GM12878 (cell line): Measurements from ENCODE around the gene WWC2. TPM values are rescaled to one million over a fixed set of nuclear protein-coding genes. Genes with fewer than 3 reads are reported as not detected.

Experiments
- CEBPZ ChIP-seq: fragments of 150-350 bp; IDR thresholded peaks from 2 replicates; pipeline ENCODE4 v1.6.1; 2016; ENCODE audit warnings: low read depth, low read length
- ELK1 ChIP-seq: IDR thresholded peaks from 2 replicates; pipeline ENCODE4 v1.6.1; 2012; ENCODE audit warnings: low read depth, low read length, improper control_type of control experiment
- FOXK2 ChIP-seq: fragments of 450-650 bp; IDR thresholded peaks from 2 replicates; pipeline ENCODE4 v1.6.1; 2017; ENCODE audit warnings: mild to moderate bottlenecking, moderate library complexity
- NFXL1 ChIP-seq: fragments of 450-650 bp; IDR thresholded peaks from 2 replicates; pipeline ENCODE4 v1.6.1; 2017; ENCODE audit warnings: antibody characterized with exemption, mild to moderate bottlenecking, borderline replicate concordance
- PRDM15 ChIP-seq: fragments of 450-650 bp; formaldehyde crosslinking; IDR thresholded peaks from 2 replicates; pipeline ENCODE4 v1.4.0; 2020; ENCODE audit warnings: mild to moderate bottlenecking, moderate library complexity
- RELA ChIP-seq: fragments of 450-650 bp; IDR thresholded peaks from 2 replicates; pipeline ENCODE4 v1.8.0; 2014; ENCODE audit warnings: borderline replicate concordance; ENCODE audit not compliant: partially characterized antibody
- SIN3A ChIP-seq: IDR thresholded peaks from 2 replicates; pipeline ENCODE4 v1.6.1; 2012; ENCODE audit warnings: low read depth, low read length, improper control_type of control experiment
- ZBTB40 ChIP-seq: fragments of 450-650 bp; IDR thresholded peaks from 2 replicates; pipeline ENCODE4 v1.6.1; 2016; ENCODE audit warnings: mild to moderate bottlenecking, moderate library complexity, borderline replicate concordance
- polyA plus RNA-seq, 11 experiments: library from polyadenylated mRNA; depleted of rRNA in 4 of 11; unstranded in 6 of 11; stranded (reverse) in 5 of 11; fragments of >200 nt; fragmentation: Nextera tagmentation in 4 of 11; fragmentation: Illumina TruSeq in 1 of 11; extraction: Ambion mirVana in 4 of 11; extraction: Trizol in 1 of 11; gene quantifications; 1 replicate in 1 of 11; 2 replicates in 10 of 11; pipeline versions ENCODE4 v1.2.1 to v1.2.3, GENCODE V29; 2011 to 2016; ENCODE audit warnings: inconsistent platforms in 2 of 11, missing spikeins in 2 of 11, low read depth in 1 of 11
- total RNA-seq, 4 experiments: library from RNA; depleted of rRNA in 3 of 4; stranded (reverse); fragments of >200 nt in 3 of 4; fragmentation: Illumina TruSeq in 1 of 4; extraction: Trizol in 1 of 4; gene quantifications; 2 replicates each; pipeline versions ENCODE4 v1.2.1 to v1.2.3, GENCODE V29; 2013 to 2021

WWC2 gene
- total and polyA plus RNA-seq, 10 of the 15 experiments (the other 5 are each of a cell fraction or from before 2014, with no cell fraction given) = 0.02 to 0.72 (median 0.06) TPM; not detected in 3

- no peak for TF ChIP-seq ELK1
- TF ChIP-seq PRDM15 (CRISPR knock-in tag) = no peak
- TF ChIP-seq SIN3A = no peak
- TF ChIP-seq FOXK2 = no peak
- no peak for TF ChIP-seq NFXL1
- no peak for TF ChIP-seq RELA
- TF ChIP-seq ZBTB40 = no peak
- TF ChIP-seq CEBPZ = no peak
These were observed 1.6 kb upstream of the WWC2 start (continued) for GRCh38 chr4:183097231-183098018.
